Sigmoid colon (tissue), 7 donors: ENCODE data around the gene CHMP1B. TPM values are rescaled to one million over a fixed set of nuclear protein-coding genes. Genes with fewer than 3 reads are reported as not detected.

Experiments used
- DNase-seq: peaks from one replicate; pipeline ENCODE4 v3.0.0-alpha.2; 2019
- H3K27ac ChIP-seq, 4 donors: fragments of 200-600 bp; sonication (generic); one replicate each; pipeline ENCODE4 v1.5.1; 2016 to 2019; ENCODE audit warnings: mild to moderate bottlenecking in 1 of 4
- H3K27me3 ChIP-seq, 3 donors: fragments of 200-600 bp; sonication (generic); one replicate each; pipeline ENCODE4 v1.5.1; 2019; ENCODE audit warnings: mild to moderate bottlenecking in 1 of 3
- H3K36me3 ChIP-seq, 4 donors: fragments of 200-600 bp; sonication (generic); one replicate each; pipeline ENCODE4 v1.5.1; 2016 to 2019
- H3K4me1 ChIP-seq, 4 donors: fragments of 200-600 bp; sonication (generic); one replicate each; pipeline ENCODE4 v1.5.1; 2017 to 2019
- H3K4me3 ChIP-seq, 4 donors: fragments of 200-600 bp; sonication (generic); one replicate each; pipeline ENCODE4 v1.5.1; 2017 to 2019; ENCODE audit warnings: mild to moderate bottlenecking in 2 of 4, moderate library complexity in 1 of 4
- H3K9me3 ChIP-seq, 4 donors: fragments of 200-600 bp in 3 of 4; sonication (generic) in 3 of 4; one replicate each; pipeline versions ENCODE4 v1.5.1 to v1.6.1; 2013 to 2019
- CTCF ChIP-seq, 4 experiments: fragments of 450-650 bp in 3 of 4; fragments of 200-600 bp in 1 of 4; IDR thresholded peaks; one replicate each; pipeline ENCODE4 v1.5.1; 2016 to 2019; ENCODE audit warnings: antibody characterized with exemption in 4 of 4, mild to moderate bottlenecking in 3 of 4, moderate library complexity in 2 of 4
- EP300 ChIP-seq, 4 donors: sonication (generic); formaldehyde crosslinking; IDR thresholded peaks; one replicate each; pipeline ENCODE4 v1.6.1; 2017; ENCODE audit warnings: antibody characterized with exemption in 4 of 4
- POLR2A ChIP-seq, 2 donors: fragments of 450-650 bp; IDR thresholded peaks; one replicate each; pipeline ENCODE4 v1.6.1; 2016; ENCODE audit warnings: antibody characterized with exemption in 2 of 2, mild to moderate bottlenecking in 2 of 2, moderate library complexity in 2 of 2
- POLR2AphosphoS5 ChIP-seq, 4 donors: sonication (generic); formaldehyde crosslinking; IDR thresholded peaks; one replicate each; pipeline ENCODE4 v1.6.1; 2017; ENCODE audit warnings: antibody characterized with exemption in 4 of 4
- WGBS, 2 donors: extraction: QIAGEN DNeasy Blood & Tissue Kit; methylation state at CpG; one replicate each; pipeline ENCODE4 v1.1.7; 2013; 5-methylcytosine and 5-hydroxymethylcytosine counted together
- intact Hi-C: fragments of 100-400 bp; cut with DNase I; formaldehyde crosslinking; loops from one replicate; pipeline ENCODE4 v1.15.1; 2023
- polyA plus RNA-seq, 3 donors: library from polyadenylated mRNA; stranded (reverse); fragments of 200-250 nt; gene quantifications; one replicate each; pipeline ENCODE4 v1.2.3, GENCODE V29; 2013
- total RNA-seq, 4 donors: library from RNA; depleted of rRNA; stranded (reverse); fragments of >200 nt; gene quantifications; one replicate each; pipeline ENCODE4 v1.1.0, GENCODE V29; 2016
- donor health status: healthy with polysubstance abuse.
- donor health status: Bipolar disorder and iron deficiency.
- donor health status: healthy.

The CHMP1B gene
- total and polyA plus RNA-seq, 7 donors = 32.1 to 101 (median 44.8) TPM

- DNase-seq = no peak
- Histone ChIP-seq H3K9me3 (no peaks in the 10 kb centered on the region), H3K27ac (no peak overlapping the region), H3K4me1 (peaks cover 0 to 15% (median 14%) of the 10 kb centered on the region in 4 donors), H3K27me3 (no peaks in the 10 kb centered on the region), H3K4me3 (no peak overlapping the region), H3K36me3 (no peaks in the 10 kb centered on the region)
- intact Hi-C loops = no loop called here
- TF ChIP-seq POLR2A (IDR thresholded peaks at IDR 0.05) = no peak
- no peak for TF ChIP-seq POLR2AphosphoS5 (IDR thresholded peaks at IDR 0.05)
- TF ChIP-seq EP300 (IDR thresholded peaks at IDR 0.05) = no peak
- no peak for TF ChIP-seq CTCF (IDR thresholded peaks at IDR 0.05)
- WGBS, 2 donors = 89 to 91% methylated on average over 20 of the region's 20 CpGs
These were observed 10.5 kb downstream of the CHMP1B start for GRCh38 chr18:11861583-11862288.

- intact Hi-C loops = no loop called here
- no peak for DNase-seq
- H3K9me3 ChIP-seq = no peaks in the 10 kb centered on the region
- 81 to 82% methylated on average over 6 of the region's 6 CpGs for WGBS, 2 donors
- no peaks in the 10 kb centered on the region for H3K27me3 ChIP-seq
- H3K27ac ChIP-seq = no peak overlapping the region
- H3K4me3 ChIP-seq = no peak overlapping the region
- H3K36me3 ChIP-seq = no peaks in the 10 kb centered on the region
- H3K4me1 ChIP-seq = peaks cover 0 to 7% (median 6%) of the 10 kb centered on the region in 4 donors
- TF ChIP-seq POLR2AphosphoS5 (IDR thresholded peaks at IDR 0.05) = no peak
- no peak for TF ChIP-seq EP300 (IDR thresholded peaks at IDR 0.05)
- no peak for TF ChIP-seq POLR2A (IDR thresholded peaks at IDR 0.05)
- TF ChIP-seq CTCF (IDR thresholded peaks at IDR 0.05) = no peak
These were observed 11.4 kb downstream of the CHMP1B start for GRCh38 chr18:11862468-11863137.

GRCh38 chr18:11864471-11864870 lies 13.3 kb downstream of the CHMP1B start:
- Histone ChIP-seq H3K9me3 (no peaks in the 10 kb centered on the region), H3K4me3 (no peak overlapping the region), H3K27me3 (no peaks in the 10 kb centered on the region), H3K27ac (no peak overlapping the region), H3K4me1 (no peaks in the 10 kb centered on the region), H3K36me3 (peaks cover 0 to 6% (median 0%) of the 10 kb centered on the region in 4 donors)
- TF ChIP-seq EP300 (IDR thresholded peaks at IDR 0.05) = no peak
- no peak for TF ChIP-seq POLR2A (IDR thresholded peaks at IDR 0.05)
- TF ChIP-seq CTCF (IDR thresholded peaks at IDR 0.05) = no peak
- no peak for TF ChIP-seq POLR2AphosphoS5 (IDR thresholded peaks at IDR 0.05)
- 73 to 82% methylated on average over 2 of the region's 2 CpGs for WGBS, 2 donors
- DNase-seq = no peak
- intact Hi-C loops = no loop called here

- TF ChIP-seq POLR2AphosphoS5 (IDR thresholded peaks at IDR 0.05) = no peak
- no peak for TF ChIP-seq EP300 (IDR thresholded peaks at IDR 0.05)
- TF ChIP-seq CTCF (IDR thresholded peaks at IDR 0.05) = no peak
- TF ChIP-seq POLR2A (IDR thresholded peaks at IDR 0.05) = no peak
- H3K27me3 ChIP-seq = no peaks in the 10 kb centered on the region
- H3K27ac ChIP-seq = no peak overlapping the region
- intact Hi-C loops = no loop called here
- no peak for DNase-seq
- 92 to 94% methylated on average over 12 of the region's 12 CpGs for WGBS, 2 donors
- no peaks in the 10 kb centered on the region for H3K9me3 ChIP-seq
- H3K4me1 ChIP-seq = no peaks in the 10 kb centered on the region
- peaks cover 0 to 6% (median 0%) of the 10 kb centered on the region in 4 donors for H3K36me3 ChIP-seq
- H3K4me3 ChIP-seq = no peak overlapping the region
These were observed 13.9 kb downstream of the CHMP1B start for GRCh38 chr18:11865071-11865470.
